HG02973 (cell line): Measurements from ENCODE around the gene ARHGEF38.

Source experiments
- ATAC-seq: cut with Tn5 transposase; IDR thresholded peaks from one replicate; pipeline ENCODE4 v1.9.1; 2021; ENCODE audit warnings: moderate library complexity; ENCODE audit not compliant: unreplicated experiment

Gene ARHGEF38

GRCh38 chr4:105551965-105552746 lies at the start of gene ARHGEF38:
ARHGEF38 (plus strand) TSS chr4:105552620; CDS start chr4:105552766, 146 bp downstream.
- ATAC-seq, result no peak

DNA sequence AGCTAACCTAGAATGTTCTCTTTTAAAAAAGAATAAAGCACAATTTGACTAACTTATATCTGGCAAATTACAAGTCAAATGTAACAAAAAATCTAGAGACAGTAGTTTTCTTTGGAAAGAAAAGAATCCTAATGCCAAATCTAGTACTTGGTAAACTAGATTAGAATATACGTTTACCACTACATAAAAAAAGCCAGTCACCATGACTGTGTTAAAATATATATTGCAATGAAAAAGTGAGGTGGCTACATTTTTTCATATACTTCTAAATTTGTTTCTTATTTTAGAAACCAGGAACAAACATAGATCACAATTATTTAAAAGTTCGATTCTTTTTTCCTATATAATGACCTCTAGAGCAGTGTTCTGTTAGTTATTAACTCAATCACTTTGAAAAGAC lies 48.9 kb upstream of the ARHGEF38 start:
- no peak for ATAC-seq

DNA sequence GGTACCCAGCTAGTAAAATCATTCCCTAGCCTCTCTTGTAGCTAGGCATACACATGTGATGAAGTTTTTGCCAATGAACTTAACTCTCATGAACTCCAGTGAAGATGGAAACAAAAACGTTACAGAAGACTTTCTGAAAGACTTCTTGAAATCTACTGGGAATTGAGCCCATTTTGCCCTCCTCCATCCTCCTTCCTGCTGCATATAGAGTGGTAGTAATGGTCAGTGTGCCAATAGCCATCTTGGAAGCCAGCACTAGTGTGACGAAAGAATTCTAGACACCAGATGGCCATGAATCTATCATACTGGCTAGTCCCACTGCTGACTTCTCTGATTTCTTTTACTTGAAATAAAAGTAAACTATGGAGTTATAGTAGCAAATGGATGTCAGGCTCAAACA lies 47.7 kb upstream of the ARHGEF38 start:
- ATAC-seq, result no peak

DNA sequence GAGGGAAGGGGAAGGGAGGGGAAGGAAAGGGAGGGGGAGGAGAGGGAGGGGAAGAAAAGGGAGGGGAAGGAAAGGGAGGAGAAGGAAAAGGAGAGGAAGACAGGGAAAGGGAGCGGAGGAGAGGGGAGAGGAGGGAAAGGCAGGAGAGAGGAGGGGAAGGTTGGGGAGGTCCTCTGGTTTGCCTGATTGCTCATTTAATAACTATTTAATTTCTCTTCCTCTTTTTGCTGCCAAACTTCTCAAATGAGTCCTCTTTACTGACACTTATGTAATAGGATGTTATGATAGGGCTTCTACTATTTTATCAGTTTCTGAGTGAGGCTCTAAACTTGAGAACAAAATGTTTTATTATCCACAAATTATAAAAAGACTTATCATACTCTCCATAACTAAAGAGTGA lies 43.1 kb upstream of the ARHGEF38 start:
- ATAC-seq, result peak; percentile 96

DNA sequence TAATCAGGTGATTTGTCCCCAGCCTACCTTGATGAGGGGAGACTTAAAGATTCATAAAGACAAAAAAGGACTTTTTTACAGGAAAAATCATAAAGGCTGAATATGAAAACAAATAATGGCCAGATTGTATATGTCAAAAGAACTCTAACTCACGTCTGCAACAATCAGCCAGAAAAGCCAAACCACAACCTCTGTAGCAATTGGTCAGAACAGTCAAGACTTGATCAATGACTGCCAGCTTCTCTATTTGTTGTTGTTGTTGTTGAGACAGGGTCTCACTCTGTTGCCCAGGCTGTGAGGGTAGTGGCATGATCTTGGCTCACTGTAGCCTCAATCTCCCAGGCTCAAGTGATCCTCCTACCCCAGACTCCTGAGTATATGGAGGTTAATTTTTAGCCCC lies 42.7 kb upstream of the ARHGEF38 start:
- ATAC-seq, result no peak

- ATAC-seq, result no peak
Observed at GRCh38 chr4:105510245-105510644, 42.2 kb upstream of the ARHGEF38 start.

DNA sequence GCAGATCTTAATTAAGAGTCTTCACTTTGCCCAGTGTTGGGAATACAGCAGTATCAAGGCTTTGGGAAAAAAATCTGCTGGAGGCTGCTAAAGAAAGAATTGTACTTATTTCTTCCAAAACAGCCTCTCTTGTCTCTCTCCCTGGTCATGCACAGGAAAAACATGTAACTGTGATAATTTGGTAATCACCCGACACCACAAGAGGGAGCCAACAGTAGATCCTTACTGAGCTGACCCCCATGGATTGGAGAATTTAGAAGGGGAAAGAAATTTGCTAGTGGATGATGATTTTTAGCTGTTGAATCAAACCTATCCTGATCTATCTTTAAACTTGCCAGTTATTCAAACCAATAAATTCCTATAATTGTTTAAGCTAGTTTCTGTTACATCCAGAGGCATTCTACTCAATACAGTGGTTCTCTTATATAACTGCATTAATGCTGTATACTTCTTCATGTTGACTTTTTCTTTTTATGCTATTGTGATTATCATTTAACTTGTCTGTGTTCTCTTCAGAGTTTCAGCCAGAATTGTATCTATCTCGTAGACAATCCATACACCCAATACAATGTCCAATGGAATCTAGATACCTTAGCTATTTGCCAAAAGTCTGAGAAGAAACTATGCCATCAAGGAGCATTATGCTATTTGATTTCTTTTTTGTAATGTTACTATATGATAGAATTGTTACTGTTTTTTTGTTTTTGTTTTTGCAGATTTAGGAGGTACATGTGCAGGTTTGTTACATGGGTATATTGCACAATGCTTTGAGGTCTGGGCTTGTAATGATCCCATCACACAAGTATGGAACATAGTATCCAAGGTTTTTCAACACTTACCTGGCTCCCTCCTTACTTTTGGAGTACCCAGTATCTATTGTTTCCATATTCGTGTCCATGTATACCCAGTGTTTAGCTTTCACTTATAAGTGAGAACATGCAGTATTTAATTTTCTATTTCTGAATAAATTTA lies 31.3 kb upstream of the ARHGEF38 start:
- ATAC-seq, result peak; percentile 65

DNA sequence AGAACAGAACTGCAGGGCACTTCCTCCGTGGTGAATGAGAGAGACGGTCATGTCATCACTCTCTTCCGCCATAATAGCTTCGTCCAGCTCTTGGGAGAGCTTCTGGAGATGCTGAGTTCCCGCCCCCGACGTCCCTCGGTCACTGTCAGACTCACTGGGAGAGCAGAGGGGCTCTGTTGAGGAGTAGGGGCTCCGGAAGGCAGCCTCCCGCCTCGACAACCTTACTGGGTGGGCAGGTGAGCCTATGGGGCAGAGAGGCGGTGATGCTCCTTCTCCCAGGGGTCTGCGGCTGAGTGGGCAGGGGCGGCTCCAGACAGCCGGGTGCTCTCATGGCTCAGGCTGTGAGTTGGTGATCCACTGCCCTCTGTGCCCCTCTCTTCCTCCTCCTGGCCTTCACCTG lies 25.8 kb upstream of the ARHGEF38 start:
- no peak for ATAC-seq

DNA sequence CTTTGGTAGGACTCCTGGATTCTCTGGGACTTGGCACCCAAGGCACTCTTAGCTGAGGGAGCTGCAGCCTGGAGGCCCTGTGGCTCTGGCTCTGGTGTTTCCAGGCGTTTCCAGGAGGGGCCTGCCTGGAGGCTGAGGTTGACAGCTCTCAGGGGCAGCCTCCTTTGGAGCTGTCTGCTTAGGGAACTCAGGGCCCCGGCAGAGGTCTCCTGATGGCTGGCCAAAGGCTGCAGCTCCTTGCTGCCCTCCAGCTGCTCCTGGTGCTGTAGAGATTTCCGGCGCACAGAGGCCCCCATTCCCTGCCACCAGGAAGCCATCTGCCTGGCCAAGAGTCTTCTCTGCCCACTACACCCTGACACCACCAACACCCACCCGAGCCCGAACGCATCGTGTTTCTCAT lies 25.3 kb upstream of the ARHGEF38 start:
- no peak for ATAC-seq

DNA sequence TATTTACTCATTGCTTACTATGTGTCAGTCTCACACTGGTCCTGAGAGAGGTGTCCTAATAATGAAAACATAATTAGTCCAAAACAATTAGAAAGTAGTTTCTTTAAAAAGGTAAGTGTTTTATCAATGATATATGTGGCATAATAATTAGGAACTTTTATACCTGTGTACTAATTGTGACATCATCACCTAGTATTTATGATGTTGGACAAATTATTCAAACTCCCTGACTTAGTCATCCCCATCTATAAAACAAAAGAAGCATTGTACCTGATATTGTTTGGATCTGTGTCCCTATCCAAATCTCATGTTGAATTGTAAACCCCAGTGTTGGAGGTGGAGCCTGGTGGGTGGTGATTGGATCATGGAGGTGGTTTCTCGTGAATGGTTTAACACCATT lies 15.8 kb upstream of the ARHGEF38 start:
- ATAC-seq, result no peak

DNA sequence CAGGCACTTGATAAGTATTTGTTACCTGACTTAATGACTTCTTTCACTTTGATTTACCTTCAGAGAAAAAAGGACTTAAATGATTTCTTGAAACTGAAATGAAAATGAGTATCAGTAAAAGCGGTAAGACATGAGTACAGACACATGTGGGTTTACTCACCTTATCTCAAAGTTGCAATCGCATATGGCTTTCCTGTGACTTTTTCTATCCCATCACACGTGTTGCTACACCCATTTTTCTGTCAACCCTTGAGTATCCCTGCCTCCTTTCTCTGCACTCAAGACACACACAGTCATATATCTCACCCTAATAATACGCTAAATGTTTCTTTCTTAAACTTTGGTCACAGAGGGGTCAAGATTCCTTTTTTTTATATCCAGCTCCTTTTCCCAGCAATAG lies 11.0 kb upstream of the ARHGEF38 start:
- ATAC-seq, result no peak

GRCh38 chr4:105542039-105542438 lies 10.4 kb upstream of the ARHGEF38 start:
- no peak for ATAC-seq

DNA sequence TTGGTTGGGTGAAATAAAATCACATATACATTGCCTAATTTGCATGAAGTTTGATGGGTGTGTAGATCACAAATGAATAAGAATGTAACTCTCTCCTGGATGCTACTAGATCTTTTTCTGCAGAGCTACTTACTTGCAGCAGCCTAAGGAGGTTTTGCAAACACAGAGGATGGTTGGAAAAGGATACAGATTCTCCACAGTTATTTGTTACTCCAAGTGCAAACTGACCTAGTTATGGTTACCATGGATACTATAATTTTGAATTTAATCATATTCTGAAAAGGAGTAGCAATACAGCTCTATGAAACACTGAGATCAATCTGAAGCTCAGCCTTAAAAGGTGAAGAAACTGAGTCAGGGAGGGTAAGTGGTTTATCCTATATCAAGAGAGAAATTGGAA lies 9.1 kb upstream of the ARHGEF38 start:
- no peak for ATAC-seq

GRCh38 chr4:105543881-105544280 lies 8.5 kb upstream of the ARHGEF38 start:
- no peak for ATAC-seq

DNA sequence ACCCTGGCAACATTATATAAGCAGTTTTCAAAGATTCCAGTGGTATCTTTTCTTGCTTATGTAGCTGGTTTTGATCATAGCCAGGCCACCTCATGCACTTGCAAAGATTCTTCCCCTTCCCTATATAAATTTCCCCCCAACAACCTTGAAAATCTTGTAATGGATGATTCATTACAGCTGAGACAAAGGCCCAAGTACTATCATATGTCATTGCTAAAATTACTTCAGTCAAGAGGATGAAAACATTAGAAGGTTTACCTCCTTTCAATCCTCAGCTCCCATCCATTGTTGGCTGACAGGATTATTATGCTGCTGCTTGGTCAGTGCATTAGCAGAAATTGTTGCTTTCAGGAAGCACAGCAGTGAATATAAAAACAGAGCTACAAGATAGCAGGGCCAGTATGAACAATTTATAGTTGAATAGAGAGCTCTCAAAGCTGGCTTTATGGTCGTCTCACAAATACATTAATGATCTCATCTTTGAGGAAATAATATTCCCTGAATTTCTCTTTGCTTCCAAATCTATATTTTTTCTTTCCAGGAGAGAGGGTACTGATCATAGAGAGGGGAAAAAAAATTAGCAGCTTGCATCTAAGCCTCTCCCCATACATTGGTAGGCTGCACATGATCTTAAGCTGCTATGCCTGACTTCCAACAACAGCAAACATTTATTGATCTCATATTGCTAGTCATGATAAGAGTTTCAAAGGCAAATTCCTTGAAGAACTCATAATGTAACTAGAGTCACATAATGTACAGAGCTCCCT lies 7.7 kb upstream of the ARHGEF38 start:
- ATAC-seq, result no peak

DNA sequence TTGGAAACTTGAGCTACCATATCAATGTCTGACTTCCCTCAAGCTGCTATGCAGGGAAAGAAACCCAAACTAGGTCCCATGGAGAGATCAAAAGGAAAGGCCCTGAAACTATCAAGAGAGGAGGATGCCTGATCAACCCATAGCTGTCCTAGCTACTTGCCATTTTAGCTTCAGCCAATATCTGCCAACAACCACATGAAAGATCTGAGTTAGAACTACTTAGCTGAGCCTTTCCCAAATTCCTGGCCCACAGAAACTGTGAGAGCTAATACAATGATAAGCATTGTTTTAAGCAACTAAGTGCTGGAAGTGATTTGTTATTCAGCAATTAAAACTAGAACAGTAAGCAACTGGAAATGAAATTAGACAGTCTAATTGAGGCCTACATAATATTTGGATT lies 6.3 kb upstream of the ARHGEF38 start:
- no peak for ATAC-seq

GRCh38 chr4:105547769-105548168 lies 4.7 kb upstream of the ARHGEF38 start:
- ATAC-seq, result no peak

- ATAC-seq, result no peak
Observed at GRCh38 chr4:105548483-105548882, 3.9 kb upstream of the ARHGEF38 start.

DNA sequence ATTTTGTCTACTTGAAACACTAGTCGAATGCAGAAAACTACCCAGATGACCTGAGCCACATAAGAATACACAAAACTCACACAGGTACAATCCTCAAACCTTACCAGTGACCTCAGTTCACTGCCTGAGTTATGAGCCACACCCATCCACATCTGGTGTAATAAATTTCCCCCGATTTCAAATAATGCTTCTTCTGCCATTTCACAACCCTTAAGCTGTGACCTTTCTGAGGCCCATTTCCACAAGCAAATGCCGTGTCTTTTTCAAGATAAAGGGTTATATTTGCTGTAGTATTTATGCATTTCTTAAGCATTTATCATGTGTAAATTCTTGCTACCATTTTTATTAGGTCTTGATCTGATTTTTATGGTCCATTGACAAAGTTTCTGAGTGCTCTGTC lies 1.8 kb upstream of the ARHGEF38 start:
- no peak for ATAC-seq

DNA sequence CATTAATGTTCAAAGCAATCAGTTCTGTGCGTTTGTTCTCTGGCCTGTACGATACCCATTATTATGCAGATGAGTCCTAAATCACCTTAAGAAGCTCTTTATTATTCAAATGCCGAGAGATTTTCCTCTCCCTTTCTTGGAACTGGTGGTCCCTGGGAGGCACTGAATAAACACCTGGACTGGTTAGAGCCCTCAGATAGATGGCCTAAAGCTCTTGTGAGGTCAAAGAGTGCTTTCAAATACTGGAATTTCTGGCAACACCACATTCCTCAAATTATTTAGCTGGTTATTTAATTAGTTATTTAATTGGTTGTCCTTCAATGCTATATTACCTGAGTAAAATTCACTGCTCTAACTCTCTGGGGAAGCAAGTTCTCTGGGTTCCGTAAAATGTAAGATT lies 3.0 kb downstream of the ARHGEF38 start:
- ATAC-seq, result no peak

- no peak for ATAC-seq
Observed at GRCh38 chr4:105556206-105556605, 3.8 kb downstream of the ARHGEF38 start.
